ENCODE results near the gene METRNL. TPM values are rescaled to one million over a fixed set of nuclear protein-coding genes. Genes with fewer than 3 reads are reported as not detected.

The METRNL gene
- total RNA-seq, 1 donor from 2014 or later: 76.2 TPM

- TF ChIP-seq CTCF (conservative IDR thresholded peaks at IDR 0.05): no peak
- Mint-ChIP-seq H3K27ac (no peak overlapping the region), H3K4me1 (ENCODE audit: unreplicated experiment) (peaks cover 20% of the 10 kb centered on the region), H3K4me3 (peak overlapping the region; percentile 11), H3K27me3 (peaks cover 63% of the 10 kb centered on the region), H3K9me3 (no peaks in the 10 kb centered on the region), H3K36me3 (no peaks in the 10 kb centered on the region)
- DNase-seq (ENCODE audit: extremely low spot score, unreplicated experiment): no peak
Measured at GRCh38 chr17:83121921-83122820, 42.8 kb downstream of the METRNL start.

GRCh38 chr17:83122834-83123233 lies 43.4 kb downstream of the METRNL start:
- Mint-ChIP-seq H3K9me3 (no peaks in the 10 kb centered on the region), H3K4me1 (ENCODE audit: unreplicated experiment) (peaks cover 20% of the 10 kb centered on the region)
- DNase-seq (ENCODE audit: extremely low spot score, unreplicated experiment): no peak

GRCh38 chr17:83123896-83124801 lies 44.7 kb downstream of the METRNL start:
- Mint-ChIP-seq H3K27me3 (peaks cover 52% of the 10 kb centered on the region), H3K4me1 (ENCODE audit: unreplicated experiment) (peaks cover 10% of the 10 kb centered on the region), H3K27ac (no peak overlapping the region), H3K4me3 (no peak overlapping the region), H3K9me3 (no peaks in the 10 kb centered on the region), H3K36me3 (no peaks in the 10 kb centered on the region)
- no peak for DNase-seq (ENCODE audit: extremely low spot score, unreplicated experiment)
- no peak for TF ChIP-seq CTCF (conservative IDR thresholded peaks at IDR 0.05)

More at GRCh38 chr17:83122834-83123233, 43.4 kb downstream of the METRNL start:
- Mint-ChIP-seq H3K36me3 (no peaks in the 10 kb centered on the region), H3K27me3 (peaks cover 63% of the 10 kb centered on the region), H3K4me3 (no peak overlapping the region), H3K27ac (no peak overlapping the region)
- no peak for TF ChIP-seq CTCF (conservative IDR thresholded peaks at IDR 0.05)

DNA sequence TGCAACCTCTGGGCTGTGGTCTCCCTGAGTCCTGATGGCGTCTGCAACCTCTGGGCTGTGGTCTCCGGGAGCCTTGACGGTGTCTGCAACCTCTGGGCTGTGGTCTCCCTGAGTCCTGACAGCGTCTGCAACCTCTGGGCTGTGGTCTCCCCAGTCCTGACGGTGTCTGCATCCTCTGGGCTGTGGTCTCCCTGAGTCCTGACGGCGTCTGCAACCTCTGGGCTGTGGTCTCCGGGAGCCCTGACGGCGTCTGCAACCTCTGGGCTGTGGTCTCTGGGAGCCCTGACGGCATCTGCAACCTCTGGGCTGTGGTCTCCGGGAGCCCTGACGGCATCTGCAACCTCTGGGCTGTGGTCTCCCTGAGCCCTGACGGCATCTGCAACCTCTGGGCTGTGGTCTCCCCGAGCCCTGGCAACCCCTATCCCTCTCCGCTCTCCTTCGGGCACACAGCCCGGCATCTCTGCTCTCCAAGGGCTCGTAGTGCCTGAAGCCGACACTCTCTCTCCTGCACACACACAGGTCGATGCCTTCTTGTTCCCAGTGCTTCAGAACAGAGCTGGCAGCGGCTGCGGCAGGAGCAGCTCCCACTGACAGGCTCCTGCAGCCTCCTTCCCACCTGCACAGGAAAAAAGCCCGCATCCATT lies 45.6 kb downstream of the METRNL start:
- H3K27me3 Mint-ChIP-seq: peaks cover 45% of the 10 kb centered on the region
- TF ChIP-seq CTCF (conservative IDR thresholded peaks at IDR 0.05): no peak
- H3K36me3 Mint-ChIP-seq: no peaks in the 10 kb centered on the region
- DNase-seq (ENCODE audit: extremely low spot score, unreplicated experiment): no peak
- no peak overlapping the region for H3K4me3 Mint-ChIP-seq
- H3K4me1 Mint-ChIP-seq (ENCODE audit: unreplicated experiment): peaks cover 9% of the 10 kb centered on the region
- no peak overlapping the region for H3K27ac Mint-ChIP-seq
- no peaks in the 10 kb centered on the region for H3K9me3 Mint-ChIP-seq

- no peak overlapping the region for H3K4me3 Mint-ChIP-seq
- peaks cover 5% of the 10 kb centered on the region for H3K4me1 Mint-ChIP-seq (ENCODE audit: unreplicated experiment)
- no peaks in the 10 kb centered on the region for H3K36me3 Mint-ChIP-seq
- no peak for DNase-seq (ENCODE audit: extremely low spot score, unreplicated experiment)
- TF ChIP-seq CTCF (conservative IDR thresholded peaks at IDR 0.05): no peak
- H3K27me3 Mint-ChIP-seq: peaks cover 38% of the 10 kb centered on the region
- H3K27ac Mint-ChIP-seq: no peak overlapping the region
- H3K9me3 Mint-ChIP-seq: no peaks in the 10 kb centered on the region
Measured at GRCh38 chr17:83125515-83126274, 46.3 kb downstream of the METRNL start.
